Endothelial cell (in vitro differentiated cells): ENCODE data around the gene RNU6-8. TPM values are rescaled to one million over a fixed set of nuclear protein-coding genes. Genes with fewer than 3 reads are reported as not detected.

ENCODE experiments used
- DNase-seq: peaks from one replicate; pipeline ENCODE4 v3.0.0; 2021; ENCODE audit warnings: low spot score
- H3K27ac Mint-ChIP-seq: one replicate; pipeline ENCODE4 v1.8.0; 2021; ENCODE audit warnings: mixed read lengths, inconsistent platforms; ENCODE audit not compliant: unreplicated experiment
- H3K27me3 Mint-ChIP-seq: one replicate; pipeline ENCODE4 v1.8.0; 2021; ENCODE audit warnings: mild to moderate bottlenecking, moderate library complexity, mixed read lengths, inconsistent platforms; ENCODE audit not compliant: unreplicated experiment
- H3K36me3 Mint-ChIP-seq: one replicate; pipeline ENCODE4 v1.8.0; 2021; ENCODE audit warnings: mild to moderate bottlenecking, low read depth, mixed read lengths, inconsistent platforms; ENCODE audit not compliant: unreplicated experiment
- H3K4me1 Mint-ChIP-seq: one replicate; pipeline ENCODE4 v1.8.0; 2021; ENCODE audit warnings: mild to moderate bottlenecking, mixed read lengths, inconsistent platforms; ENCODE audit not compliant: unreplicated experiment
- H3K4me3 Mint-ChIP-seq: one replicate; pipeline ENCODE4 v1.8.0; 2021; ENCODE audit warnings: mild to moderate bottlenecking, mixed read lengths, inconsistent platforms; ENCODE audit not compliant: unreplicated experiment
- H3K9me3 Mint-ChIP-seq: one replicate; pipeline ENCODE4 v1.8.0; 2021; ENCODE audit warnings: mixed read lengths, inconsistent platforms; ENCODE audit not compliant: unreplicated experiment
- CTCF ChIP-seq: fragments of 200-600 bp; sonication (generic); IDR thresholded peaks from one replicate; pipeline ENCODE4 v1.5.0; 2021; ENCODE audit warnings: antibody characterized with exemption; ENCODE audit not compliant: unreplicated experiment
- total RNA-seq: library from RNA; stranded (reverse); fragmentation: NEBNext Ultra II Directional; extraction: Animal tissue kit (Norgen Biotek cat#: 25700); gene quantifications from one replicate; pipeline ENCODE4 v1.2.1, GENCODE V29; 2021; ENCODE audit not compliant: unreplicated experiment

Gene RNU6-8
- total RNA-seq, 1 donor from 2014 or later: not detected

- peak; percentile 39 for DNase-seq
- H3K4me3 Mint-ChIP-seq: peak within 1 kb of the TSS; percentile 92
- TF ChIP-seq CTCF: no peak
- peak within 1 kb of the TSS; percentile 98 for H3K27ac Mint-ChIP-seq
- no peaks in the 10 kb centered on the region for H3K36me3 Mint-ChIP-seq
- no peaks in the 10 kb centered on the region for H3K27me3 Mint-ChIP-seq
- no peaks in the 10 kb centered on the region for H3K9me3 Mint-ChIP-seq
- H3K4me1 Mint-ChIP-seq: peaks cover 7% of the 10 kb centered on the region
Measured at GRCh38 chr14:32201816-32202490, 1.1 kb downstream of the RNU6-8 start, which contains the start of gene RNU6-7. Gene RNU6-7, plus strand, starts transcription at chr14:32202045.

- H3K36me3 Mint-ChIP-seq: no peaks in the 10 kb centered on the region
- H3K27ac Mint-ChIP-seq: peak overlapping the region; percentile 98
- H3K9me3 Mint-ChIP-seq: no peaks in the 10 kb centered on the region
- DNase-seq: peak; percentile 87
- no peaks in the 10 kb centered on the region for H3K27me3 Mint-ChIP-seq
- H3K4me3 Mint-ChIP-seq: peak overlapping the region; percentile 92
- H3K4me1 Mint-ChIP-seq: peaks cover 7% of the 10 kb centered on the region
- no peak for TF ChIP-seq CTCF
Measured at GRCh38 chr14:32201193-32201815, 1.8 kb downstream of the RNU6-8 start.

DNA sequence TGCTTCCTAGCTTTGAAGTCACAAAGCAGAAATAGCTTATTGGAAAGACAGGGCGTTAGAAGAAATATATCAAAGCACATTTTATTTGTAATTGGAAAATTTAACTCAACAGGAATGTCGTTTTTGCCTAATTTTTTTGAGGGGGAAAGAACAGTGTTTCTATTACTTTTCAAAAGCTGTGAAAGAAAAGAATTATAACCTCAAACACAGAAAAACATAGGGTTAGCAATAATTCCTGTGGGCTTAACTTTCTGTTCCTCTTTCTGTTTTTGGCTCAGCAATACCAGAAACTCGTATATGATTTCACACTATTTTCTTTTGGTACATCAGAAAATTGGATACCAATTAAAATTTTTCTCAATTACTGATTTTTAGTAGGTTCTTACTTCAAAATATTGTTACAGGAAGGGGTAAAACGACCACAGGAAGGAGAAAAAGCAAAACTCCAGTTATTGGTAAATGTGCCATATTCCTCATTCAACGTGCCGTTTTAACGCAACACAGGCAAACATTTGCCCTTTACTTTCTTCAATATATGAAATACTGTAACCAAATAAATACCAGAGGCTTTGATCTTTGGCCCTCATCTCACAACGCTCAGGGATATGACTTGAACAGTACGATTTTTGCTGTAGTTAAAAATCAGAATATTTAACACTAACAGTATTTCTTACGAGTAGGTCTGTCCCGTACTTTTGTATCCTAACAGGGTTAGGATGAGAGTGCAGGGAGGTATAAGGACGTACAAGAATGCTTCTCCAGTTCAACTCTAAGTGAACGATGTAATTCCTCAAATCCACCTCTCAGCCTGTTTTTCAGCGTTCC lies 2.5 kb downstream of the RNU6-8 start:
- TF ChIP-seq CTCF: no peak
- no peak for DNase-seq
- peak overlapping the region; percentile 30 for H3K27ac Mint-ChIP-seq
- H3K4me3 Mint-ChIP-seq: peak overlapping the region; percentile 92
- H3K9me3 Mint-ChIP-seq: no peaks in the 10 kb centered on the region
- H3K36me3 Mint-ChIP-seq: no peaks in the 10 kb centered on the region
- peaks cover 7% of the 10 kb centered on the region for H3K4me1 Mint-ChIP-seq
- H3K27me3 Mint-ChIP-seq: no peaks in the 10 kb centered on the region

DNA sequence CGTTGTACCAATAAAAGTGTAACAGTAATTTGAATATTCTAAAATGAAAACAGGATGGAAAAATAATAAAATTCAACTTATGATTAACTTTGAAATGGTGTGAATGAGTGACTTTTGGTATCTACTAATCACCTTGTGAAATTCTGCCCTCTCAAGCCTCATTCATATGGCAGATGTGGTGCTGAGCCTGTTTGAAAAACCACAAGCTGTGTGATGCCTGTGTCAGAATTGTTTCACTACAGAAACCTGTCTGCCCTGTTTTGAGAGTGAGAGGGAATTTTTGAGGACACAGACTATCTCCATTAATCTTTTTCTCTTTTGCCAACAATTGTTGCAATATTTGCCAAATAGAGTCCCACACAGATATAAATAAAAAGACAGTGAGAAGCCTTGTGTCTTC lies 5.2 kb downstream of the RNU6-8 start:
- no peaks in the 10 kb centered on the region for H3K36me3 Mint-ChIP-seq
- H3K27me3 Mint-ChIP-seq: no peaks in the 10 kb centered on the region
- TF ChIP-seq CTCF: no peak
- no peaks in the 10 kb centered on the region for H3K9me3 Mint-ChIP-seq
- no peak overlapping the region for H3K4me3 Mint-ChIP-seq
- no peak for DNase-seq
- H3K4me1 Mint-ChIP-seq: no peaks in the 10 kb centered on the region
- H3K27ac Mint-ChIP-seq: no peak overlapping the region
